SK-N-SH (cell line): Measurements from ENCODE around the gene C4orf50. TPM values are rescaled to one million over a fixed set of nuclear protein-coding genes. Genes with fewer than 3 reads are reported as not detected.

Source experiments
- CTCF ChIA-PET: fragments of 300-600, 350-600 bp; formaldehyde crosslinking; extraction: SDS; loops from one replicate; lab custom pipeline; 2021; lab: Yijun Ruan, JAX
- POLR2A ChIA-PET: fragments of 350-600 bp; sonication (Branson Sonifier 250); formaldehyde crosslinking; extraction: SDS; loops from one replicate; lab custom pipeline; 2020; ENCODE audit warnings: antibody characterized with exemption, inconsistent platforms; lab: Yijun Ruan, JAX
- DNase-seq: peaks from one replicate; pipeline ENCODE4 v3.0.0; 2012
- H2AFZ ChIP-seq: fragments of 200-600 bp; sonication (generic); 2 replicates; pipeline ENCODE4 v1.8.1; 2016; ENCODE audit warnings: antibody characterized with exemption, mild to moderate bottlenecking, low read depth
- H3F3A ChIP-seq: fragments of 200-600 bp; sonication (generic); replicated peaks from 2 replicates; pipeline ENCODE3; 2016; ENCODE audit warnings: antibody characterized with exemption, mild to moderate bottlenecking; ENCODE audit not compliant: insufficient read depth
- H3K27ac ChIP-seq, 2 experiments: fragments of 200-500 bp in 1 of 2; fragments of 200-600 bp in 1 of 2; sonication (Bioruptor generic) in 1 of 2; sonication (generic), shearing (Covaris generic) in 1 of 2; 2 replicates each; pipeline versions ENCODE4 v1.5.1 to v1.6.1; 2014 to 2016; ENCODE audit warnings: low read depth in 2 of 2, inconsistent platforms in 1 of 2, low read length in 1 of 2, mild to moderate bottlenecking in 1 of 2, mixed read lengths in 1 of 2
- H3K27me3 ChIP-seq: fragments of 200-600 bp; sonication (generic), shearing (Covaris generic); 2 replicates; pipeline ENCODE4 v1.6.1; 2016; ENCODE audit warnings: mixed run types; ENCODE audit not compliant: insufficient read depth
- H3K36me3 ChIP-seq, 2 experiments: fragments of 200-500 bp in 1 of 2; fragments of 200-600 bp in 1 of 2; sonication (Bioruptor generic) in 1 of 2; sonication (generic) in 1 of 2; replicated peaks in 1 of 2; 2 replicates each; pipeline versions ENCODE3 to v1.5.1; 2014 to 2016; ENCODE audit warnings: low read length in 1 of 2, mild to moderate bottlenecking in 1 of 2; ENCODE audit not compliant: insufficient read depth in 2 of 2, control insufficient read depth in 1 of 2
- H3K4me1 ChIP-seq, 2 experiments: fragments of 200-500 bp in 1 of 2; fragments of 200-600 bp in 1 of 2; sonication (Bioruptor generic) in 1 of 2; sonication (generic), shearing (Covaris generic) in 1 of 2; 2 replicates each; pipeline versions ENCODE4 v1.5.1 to v1.6.1; 2014 to 2016; ENCODE audit warnings: low read depth in 1 of 2, low read length in 1 of 2, mixed run types in 1 of 2; ENCODE audit not compliant: insufficient read depth in 2 of 2, control insufficient read depth in 1 of 2
- H3K4me2 ChIP-seq: fragments of 200-600 bp; sonication (generic), shearing (Covaris generic); 2 replicates; pipeline ENCODE4 v1.6.1; 2017; ENCODE audit warnings: mixed run types
- H3K4me3 ChIP-seq, 2 experiments: fragments of 200-500 bp in 1 of 2; fragments of 200-600 bp in 1 of 2; sonication (Bioruptor generic) in 1 of 2; sonication (generic), shearing (Covaris generic) in 1 of 2; 2 replicates each; pipeline versions ENCODE4 v1.5.1 to v1.8.1; 2014 to 2016; ENCODE audit warnings: low read depth in 2 of 2, inconsistent platforms in 1 of 2, low read length in 1 of 2, mild to moderate bottlenecking in 1 of 2, mixed read lengths in 1 of 2, moderate library complexity in 1 of 2
- H3K79me2 ChIP-seq: fragments of 200-600 bp; sonication (generic); 2 replicates; pipeline ENCODE4 v1.8.1; 2017; ENCODE audit warnings: mild to moderate bottlenecking; ENCODE audit not compliant: insufficient read depth
- H3K9ac ChIP-seq: fragments of 200-600 bp; sonication (generic); 2 replicates; pipeline ENCODE4 v1.6.1; 2017; ENCODE audit warnings: mixed run types
- H3K9me2 ChIP-seq: fragments of 200-600 bp; sonication (generic); 2 replicates; pipeline ENCODE4 v1.6.1; 2017; ENCODE audit warnings: mixed run types
- H3K9me3 ChIP-seq: fragments of 200-600 bp; sonication (generic); 2 replicates; pipeline ENCODE4 v1.6.1; 2017; ENCODE audit warnings: mixed run types, mild to moderate bottlenecking, moderate library complexity
- H4K20me1 ChIP-seq: fragments of 200-600 bp; sonication (generic); 2 replicates; pipeline ENCODE4 v1.6.1; 2017; ENCODE audit warnings: mild to moderate bottlenecking, mixed run types; ENCODE audit not compliant: insufficient read depth
- GABPA ChIP-seq: IDR thresholded peaks from 2 replicates; pipeline ENCODE4 v1.4.0; 2012; ENCODE audit warnings: low read depth, mild to moderate bottlenecking
- GATA2 ChIP-seq: sonication (generic); formaldehyde crosslinking; IDR thresholded peaks from 2 replicates; pipeline ENCODE4 v1.5.0; 2020; ENCODE audit warnings: mild to moderate bottlenecking, missing genetic modification reagents
- IRF3 ChIP-seq: fragments of 150-350 bp; IDR thresholded peaks from 2 replicates; pipeline ENCODE4 v1.6.1; 2016; ENCODE audit warnings: mild to moderate bottlenecking, low read depth, low read length
- MAX ChIP-seq: IDR thresholded peaks from 2 replicates; pipeline ENCODE4 v1.4.0; 2012; ENCODE audit warnings: low read depth
- MEF2A ChIP-seq: IDR thresholded peaks from 2 replicates; pipeline ENCODE4 v1.4.0; 2012; ENCODE audit warnings: low read depth, borderline replicate concordance
- MXI1 ChIP-seq: IDR thresholded peaks from 2 replicates; pipeline ENCODE4 v1.6.1; 2012; ENCODE audit warnings: mild to moderate bottlenecking, low read depth, low read length, improper control_type of control experiment
- NFIC ChIP-seq: IDR thresholded peaks from 2 replicates; pipeline ENCODE4 v1.4.0; 2012; ENCODE audit warnings: borderline replicate concordance
- PBX3 ChIP-seq: IDR thresholded peaks from 2 replicates; pipeline ENCODE4; 2012
- RAD21 ChIP-seq: IDR thresholded peaks from 2 replicates; pipeline ENCODE4 v1.6.1; 2012; ENCODE audit warnings: mild to moderate bottlenecking, low read length
- RFX5 ChIP-seq: IDR thresholded peaks from 2 replicates; pipeline ENCODE4 v1.6.1; 2012; ENCODE audit warnings: mild to moderate bottlenecking, improper control_type of control experiment, low read length
- TAF1 ChIP-seq: IDR thresholded peaks from 2 replicates; pipeline ENCODE4 v1.6.1; 2012; ENCODE audit warnings: low read depth, mild to moderate bottlenecking, low read length, moderate library complexity, borderline replicate concordance
- YY1 ChIP-seq: IDR thresholded peaks from 2 replicates; pipeline ENCODE4 v1.4.0; 2012; ENCODE audit warnings: low read depth, mild to moderate bottlenecking
- ZBTB33 ChIP-seq: IDR thresholded peaks from 2 replicates; pipeline ENCODE4 v1.4.0; 2012; ENCODE audit warnings: low read depth, borderline replicate concordance
- WGBS: methylation state at CpG from one replicate; pipeline ENCODE4 v1.1.6; 2017; ENCODE audit warnings: low lambda C conversion rate; 5-methylcytosine and 5-hydroxymethylcytosine counted together
- polyA plus RNA-seq, 3 experiments: library from polyadenylated mRNA; depleted of rRNA; stranded (reverse); fragments of >200 nt; gene quantifications; 2 replicates each; pipeline ENCODE4 v1.2.3, GENCODE V29; 2012

C4orf50 gene
- polyA plus RNA-seq, 1 of the 3 experiments (the other 2 are of a cell fraction), result under 0.01 TPM

GRCh38 chr4:5968246-5968645 lies 50.0 kb downstream of the C4orf50 start:
- Histone ChIP-seq H3K36me3 (no peaks in the 10 kb centered on the region), H3K9me2 (no peaks in the 10 kb centered on the region), H3F3A (no peaks in the 10 kb centered on the region), H2AFZ (no peak overlapping the region), H3K27ac (no peak overlapping the region), H3K4me2 (no peak overlapping the region), H3K4me3 (no peak overlapping the region), H3K9me3 (no peaks in the 10 kb centered on the region), H3K27me3 (no peaks in the 10 kb centered on the region), H3K9ac (no peak overlapping the region), H3K79me2 (no peaks in the 10 kb centered on the region), H3K4me1 (peaks cover 0 to 7% of the 10 kb centered on the region in 2 experiments; a peak in 1 of 4 replicates), H4K20me1 (no peaks in the 10 kb centered on the region)
- WGBS, result 41% methylated on average over 6 of the region's 10 CpGs
- ChIA-PET POLR2A (no interaction called here), CTCF (no interaction called here)
- DNase-seq, result no peak
- TF ChIP-seq RFX5 (no peak), MXI1 (no peak), GABPA (no peak), ZBTB33 (no peak), IRF3 (no peak), YY1 (no peak), NFIC (no peak), RAD21 (no peak), PBX3 (no peak), MAX (no peak), TAF1 (no peak), GATA2 (no peak)

GRCh38 chr4:5967783-5968182 lies 50.4 kb downstream of the C4orf50 start:
- Histone ChIP-seq H3K4me3 (no peak overlapping the region), H4K20me1 (no peaks in the 10 kb centered on the region), H3F3A (no peaks in the 10 kb centered on the region), H3K27me3 (no peaks in the 10 kb centered on the region), H2AFZ (no peak overlapping the region), H3K36me3 (no peaks in the 10 kb centered on the region), H3K9ac (no peak overlapping the region), H3K4me2 (no peak overlapping the region), H3K79me2 (no peaks in the 10 kb centered on the region), H3K9me3 (no peaks in the 10 kb centered on the region), H3K4me1 (peaks cover 0 to 7% of the 10 kb centered on the region in 2 experiments; a peak in 1 of 4 replicates), H3K9me2 (no peaks in the 10 kb centered on the region), H3K27ac (no peak overlapping the region)
- CTCF ChIA-PET, result no interaction called here
- DNase-seq, result no peak
- no peak for TF ChIP-seq RAD21
- no peak for TF ChIP-seq ZBTB33
- TF ChIP-seq PBX3, result no peak
- no peak for TF ChIP-seq MEF2A
- WGBS, result 33% methylated on average over 4 of the region's 6 CpGs
- POLR2A ChIA-PET, result no interaction called here
